ENCODE measurements around the gene EVA1A. TPM values are rescaled to one million over a fixed set of nuclear protein-coding genes. Genes with fewer than 3 reads are reported as not detected.
"Not testable (repeated sequence)": the region's sequence is repeated elsewhere in the genome, so short reads cannot be mapped to it uniquely, and the experiment has no call there.

Gene EVA1A
- total RNA-seq, 1 experiment from 2014 or later: 124 TPM

GRCh38 chr2:75483878-75484277 lies 76.9 kb downstream of the EVA1A start:
- DNase-seq (ENCODE audit: low read depth): no peak

- no peak for DNase-seq (ENCODE audit: low read depth)
Measured at GRCh38 chr2:75482398-75482797, 78.3 kb downstream of the EVA1A start.

- DNase-seq (ENCODE audit: low read depth): no peak
Measured at GRCh38 chr2:75480971-75481836, 79.5 kb downstream of the EVA1A start.

- not testable (repeated sequence) for DNase-seq (ENCODE audit: low read depth)
Measured at GRCh38 chr2:75477696-75478095, 83.0 kb downstream of the EVA1A start.

- DNase-seq (ENCODE audit: low read depth): peak; percentile 90
Measured at GRCh38 chr2:75476761-75477160, 84.0 kb downstream of the EVA1A start.

GRCh38 chr2:75475976-75476375 lies 84.8 kb downstream of the EVA1A start:
- no peak for DNase-seq (ENCODE audit: low read depth)

GRCh38 chr2:75475049-75475448 lies 85.7 kb downstream of the EVA1A start:
- DNase-seq (ENCODE audit: low read depth): no peak

GRCh38 chr2:75474115-75474514 lies 86.6 kb downstream of the EVA1A start:
- DNase-seq (ENCODE audit: low read depth): no peak

GRCh38 chr2:75466708-75467311 lies 93.9 kb downstream of the EVA1A start:
- peak; percentile 46 for DNase-seq (ENCODE audit: low read depth)

- peak; percentile 64 for DNase-seq (ENCODE audit: low read depth)
Measured at GRCh38 chr2:75465317-75465984, 95.3 kb downstream of the EVA1A start.

- peak; percentile 31 for DNase-seq (ENCODE audit: low read depth)
Measured at GRCh38 chr2:75464348-75464946, 96.3 kb downstream of the EVA1A start.

GRCh38 chr2:75462721-75463120 lies 98.0 kb downstream of the EVA1A start:
- DNase-seq (ENCODE audit: low read depth): no peak

GRCh38 chr2:75462206-75462605 lies 98.5 kb downstream of the EVA1A start:
- DNase-seq (ENCODE audit: low read depth): no peak

- no peak for DNase-seq (ENCODE audit: low read depth)
Measured at GRCh38 chr2:75460630-75461029, 100.1 kb downstream of the EVA1A start.

- peak; percentile 92 for DNase-seq (ENCODE audit: low read depth)
Measured at GRCh38 chr2:75459565-75460310, 101.0 kb downstream of the EVA1A start.

- DNase-seq (ENCODE audit: low read depth): no peak
Measured at GRCh38 chr2:75458201-75458600, 102.5 kb downstream of the EVA1A start.

GRCh38 chr2:75456825-75457224 lies 103.9 kb downstream of the EVA1A start:
- no peak for DNase-seq (ENCODE audit: low read depth)

GRCh38 chr2:75456111-75456510 lies 104.6 kb downstream of the EVA1A start:
- peak; percentile 82 for DNase-seq (ENCODE audit: low read depth)

- no peak for DNase-seq (ENCODE audit: low read depth)
Measured at GRCh38 chr2:75454241-75454620, 106.5 kb downstream of the EVA1A start.

- DNase-seq (ENCODE audit: low read depth): no peak
Measured at GRCh38 chr2:75453384-75454240, 107.1 kb downstream of the EVA1A start.

- no peak for DNase-seq (ENCODE audit: low read depth)
Measured at GRCh38 chr2:75450068-75450467, 110.7 kb downstream of the EVA1A start.

Data from M059J (cell line).